ENCODE measurements around the gene KRT39. TPM values are rescaled to one million over a fixed set of nuclear protein-coding genes. Genes with fewer than 3 reads are reported as not detected.

The KRT39 gene
- polyA plus RNA-seq, 1 donor (not counting 4 experiments of a cell fraction or from before 2014, with no cell fraction given) = not detected

GRCh38 chr17:40980596-40980995 is 13.8 kb upstream of the KRT39 start:
- FAIRE-seq = no peak
- H3K27ac ChIP-seq (ENCODE audit: control insufficient read depth, insufficient read depth, low read length) = no peak overlapping the region
- no peak overlapping the region for H3K4me3 ChIP-seq (ENCODE audit: control insufficient read depth in 2 of 3, extremely low read depth in 1 of 3, insufficient read depth in 2 of 3, low read depth in 1 of 3, low read length in 3 of 3)
- H3K9me3 ChIP-seq (ENCODE audit: control insufficient read depth, low read depth, low read length) = no peaks in the 10 kb centered on the region
- H3K9ac ChIP-seq (ENCODE audit: control insufficient read depth, extremely low read depth, insufficient read depth, low read length) = no peak overlapping the region
- no peak overlapping the region for H2AFZ ChIP-seq (ENCODE audit: control insufficient read depth, low read length)
- no peaks in the 10 kb centered on the region for H3K9me1 ChIP-seq (ENCODE audit: control insufficient read depth, extremely low read depth, insufficient read depth, low read length)
- TF ChIP-seq EZH2 (IDR thresholded peaks at IDR 0.05; ENCODE audit: low read length) = no peak
- TF ChIP-seq, protein P1, sequence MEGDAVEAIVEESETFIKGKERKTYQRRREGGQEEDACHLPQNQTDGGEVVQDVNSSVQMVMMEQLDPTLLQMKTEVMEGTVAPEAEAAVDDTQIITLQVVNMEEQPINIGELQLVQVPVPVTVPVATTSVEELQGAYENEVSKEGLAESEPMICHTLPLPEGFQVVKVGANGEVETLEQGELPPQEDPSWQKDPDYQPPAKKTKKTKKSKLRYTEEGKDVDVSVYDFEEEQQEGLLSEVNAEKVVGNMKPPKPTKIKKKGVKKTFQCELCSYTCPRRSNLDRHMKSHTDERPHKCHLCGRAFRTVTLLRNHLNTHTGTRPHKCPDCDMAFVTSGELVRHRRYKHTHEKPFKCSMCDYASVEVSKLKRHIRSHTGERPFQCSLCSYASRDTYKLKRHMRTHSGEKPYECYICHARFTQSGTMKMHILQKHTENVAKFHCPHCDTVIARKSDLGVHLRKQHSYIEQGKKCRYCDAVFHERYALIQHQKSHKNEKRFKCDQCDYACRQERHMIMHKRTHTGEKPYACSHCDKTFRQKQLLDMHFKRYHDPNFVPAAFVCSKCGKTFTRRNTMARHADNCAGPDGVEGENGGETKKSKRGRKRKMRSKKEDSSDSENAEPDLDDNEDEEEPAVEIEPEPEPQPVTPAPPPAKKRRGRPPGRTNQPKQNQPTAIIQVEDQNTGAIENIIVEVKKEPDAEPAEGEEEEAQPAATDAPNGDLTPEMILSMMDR (optimal IDR thresholded peaks at IDR 0.05 in 1 of 3, IDR thresholded peaks at IDR 0.05 in 1 of 3, conservative IDR thresholded peaks at IDR 0.05 in 1 of 3; ENCODE audit: extremely low read depth in 1 of 3, insufficient read depth in 2 of 3, low read length in 3 of 3) = no peak
- no peak for DNase-seq (ENCODE audit: low read depth, low spot score)
- H3K79me2 ChIP-seq (ENCODE audit: control insufficient read depth, insufficient read depth, low read length) = no peaks in the 10 kb centered on the region
- no peaks in the 10 kb centered on the region for H3K27me3 ChIP-seq (ENCODE audit: control insufficient read depth, extremely low read depth, insufficient read depth, low read length)
- H3K4me2 ChIP-seq (ENCODE audit: control insufficient read depth, extremely low read depth, insufficient read depth, low read depth, low read length) = no peak overlapping the region
- peaks cover 4% of the 10 kb centered on the region for H3K4me1 ChIP-seq (ENCODE audit: control insufficient read depth, extremely low read depth, insufficient read depth, low read length)
- H4K20me1 ChIP-seq (ENCODE audit: control insufficient read depth, extremely low read depth, insufficient read depth, low read length) = no peaks in the 10 kb centered on the region
- H3K36me3 ChIP-seq (ENCODE audit: control insufficient read depth in 2 of 2, extremely low read depth in 1 of 2, insufficient read depth in 2 of 2, low read length in 2 of 2) = no peaks in the 10 kb centered on the region
- dilution Hi-C loops (cut with MboI; ENCODE audit: extremely low pct_ligation_motif_present, low sequenced_read_pairs) = no loop called here

GRCh38 chr17:40980117-40980516 is 13.4 kb upstream of the KRT39 start:
- Histone ChIP-seq H4K20me1 (ENCODE audit: control insufficient read depth, extremely low read depth, insufficient read depth, low read length) (no peaks in the 10 kb centered on the region), H3K79me2 (ENCODE audit: control insufficient read depth, insufficient read depth, low read length) (no peaks in the 10 kb centered on the region), H3K9me3 (ENCODE audit: control insufficient read depth, low read depth, low read length) (no peaks in the 10 kb centered on the region), H2AFZ (ENCODE audit: control insufficient read depth, low read length) (no peak overlapping the region), H3K4me3 (ENCODE audit: control insufficient read depth in 2 of 3, extremely low read depth in 1 of 3, insufficient read depth in 2 of 3, low read depth in 1 of 3, low read length in 3 of 3) (no peak overlapping the region), H3K27ac (ENCODE audit: control insufficient read depth, insufficient read depth, low read length) (no peak overlapping the region), H3K9ac (ENCODE audit: control insufficient read depth, extremely low read depth, insufficient read depth, low read length) (no peak overlapping the region), H3K36me3 (ENCODE audit: control insufficient read depth in 2 of 2, extremely low read depth in 1 of 2, insufficient read depth in 2 of 2, low read length in 2 of 2) (no peaks in the 10 kb centered on the region), H3K4me1 (ENCODE audit: control insufficient read depth, extremely low read depth, insufficient read depth, low read length) (peaks cover 4% of the 10 kb centered on the region), H3K4me2 (ENCODE audit: control insufficient read depth, extremely low read depth, insufficient read depth, low read depth, low read length) (no peak overlapping the region), H3K27me3 (ENCODE audit: control insufficient read depth, extremely low read depth, insufficient read depth, low read length) (no peaks in the 10 kb centered on the region), H3K9me1 (ENCODE audit: control insufficient read depth, extremely low read depth, insufficient read depth, low read length) (no peaks in the 10 kb centered on the region)
- FAIRE-seq (no peak), DNase-seq (ENCODE audit: low read depth, low spot score) (no peak)
- TF ChIP-seq, protein P1 (optimal IDR thresholded peaks at IDR 0.05 in 1 of 3, IDR thresholded peaks at IDR 0.05 in 1 of 3, conservative IDR thresholded peaks at IDR 0.05 in 1 of 3; ENCODE audit: extremely low read depth in 1 of 3, insufficient read depth in 2 of 3, low read length in 3 of 3) = no peak
- TF ChIP-seq EZH2 (IDR thresholded peaks at IDR 0.05; ENCODE audit: low read length) = no peak
- dilution Hi-C loops (cut with MboI; ENCODE audit: extremely low pct_ligation_motif_present, low sequenced_read_pairs) = no loop called here
